Measurements from ENCODE around the gene ERH.
A peak's percentile ranks its signal among the peaks of the same experiment; 100 is the strongest.

Gene ERH

DNA sequence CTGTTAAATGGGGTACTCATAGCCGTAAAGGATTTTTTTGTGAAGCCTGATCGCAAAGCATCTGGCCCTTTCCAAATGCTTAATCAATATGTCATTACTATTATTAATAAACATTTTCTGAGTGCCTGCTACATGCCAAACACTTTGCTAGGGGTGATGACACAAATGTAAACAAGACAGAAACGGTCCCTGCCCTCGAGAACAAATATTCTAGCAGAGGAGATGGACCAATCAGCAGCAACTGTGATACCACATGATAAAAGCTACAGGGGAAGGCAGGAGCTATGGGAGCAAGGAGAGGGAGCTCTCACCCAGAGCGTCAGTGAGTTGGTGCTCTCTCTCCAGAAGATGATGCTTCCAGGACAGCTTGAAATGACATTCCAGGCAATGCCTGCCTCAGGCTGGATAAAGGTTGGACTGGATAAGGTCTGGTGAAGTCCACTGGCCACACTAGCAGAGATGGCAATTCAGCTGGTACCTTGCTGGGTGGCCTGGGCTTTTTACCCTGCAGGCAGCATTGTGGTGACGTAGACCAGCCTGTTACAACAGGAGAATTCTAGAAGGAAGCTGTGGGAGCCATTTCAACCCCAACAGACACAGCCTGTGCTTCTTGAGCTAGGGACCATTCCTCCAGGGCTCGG is 41.1 kb downstream of the ERH start:
- peaks cover 22% of the 10 kb centered on the region for H3K4me1 Mint-ChIP-seq (ENCODE audit: low read depth)
- H3K27me3 Mint-ChIP-seq (ENCODE audit: low read depth) = peaks cover 5% of the 10 kb centered on the region
- H3K4me3 Mint-ChIP-seq = no peak overlapping the region
- H3K27ac Mint-ChIP-seq = no peak overlapping the region
- H3K36me3 Mint-ChIP-seq (ENCODE audit: low read depth) = peaks cover 6% of the 10 kb centered on the region
- H3K9me3 Mint-ChIP-seq = no peaks in the 10 kb centered on the region

DNA sequence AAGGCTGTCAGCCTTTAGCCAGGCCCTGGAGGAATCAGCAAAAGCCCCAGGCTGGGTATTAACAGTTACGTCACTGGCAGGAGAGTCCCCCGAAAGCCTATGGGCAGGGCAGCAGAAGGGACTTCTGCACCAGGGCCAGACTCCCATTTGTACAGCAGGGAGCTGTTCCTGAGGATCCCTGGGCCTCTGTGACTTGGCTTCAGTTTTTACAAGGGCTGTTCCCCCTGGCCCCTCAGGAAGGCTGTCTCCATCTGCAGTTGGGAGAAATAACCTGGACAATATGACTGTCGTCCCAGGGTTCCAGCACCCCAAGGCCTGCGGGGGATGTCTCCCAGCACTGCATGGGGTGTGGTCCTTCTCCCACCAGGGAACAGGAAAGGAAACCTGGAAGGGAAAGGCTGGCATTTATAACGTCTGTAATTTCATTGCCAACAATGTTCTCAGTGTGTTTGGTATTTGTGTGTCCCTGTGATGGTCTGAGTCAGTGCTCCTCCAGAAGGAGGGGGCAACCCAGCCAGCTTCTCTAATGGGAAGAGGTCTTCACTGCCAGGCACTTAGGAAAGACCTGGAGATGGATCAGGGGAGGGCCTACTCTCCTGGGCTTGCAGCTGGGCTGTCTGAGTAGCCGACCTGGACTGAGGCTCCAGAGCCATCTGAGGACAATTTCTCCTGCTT is 42.4 kb downstream of the ERH start:
- H3K27ac Mint-ChIP-seq = peak overlapping the region; percentile 95
- peaks cover 28% of the 10 kb centered on the region for H3K4me1 Mint-ChIP-seq (ENCODE audit: low read depth)
- H3K36me3 Mint-ChIP-seq (ENCODE audit: low read depth) = peaks cover 6% of the 10 kb centered on the region

DNA sequence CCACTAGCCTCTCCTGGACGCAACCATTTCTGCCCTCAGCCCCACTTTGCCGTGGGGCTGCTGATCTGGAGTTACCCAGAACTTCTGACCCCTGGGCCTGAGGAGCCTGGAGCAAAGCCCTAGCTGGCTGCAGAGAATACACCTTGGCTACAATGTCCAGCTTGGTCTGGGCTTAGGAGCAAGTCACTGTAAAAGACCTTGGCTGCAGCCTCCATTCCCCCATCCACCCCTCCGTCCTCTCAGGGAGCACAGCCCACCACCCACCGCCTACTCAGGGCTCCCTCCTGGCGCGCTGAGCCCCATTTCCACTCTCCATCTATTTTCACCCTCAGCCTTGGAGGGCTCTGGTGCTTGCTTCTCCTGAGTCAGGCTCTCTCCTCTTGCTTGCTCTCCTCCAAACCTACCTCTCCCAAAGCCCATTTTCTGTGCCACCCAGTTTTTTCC is 42.9 kb downstream of the ERH start:
- peak overlapping the region; percentile 21 for H3K4me3 Mint-ChIP-seq
- H3K27me3 Mint-ChIP-seq (ENCODE audit: low read depth) = peaks cover 5% of the 10 kb centered on the region
- peaks cover 28% of the 10 kb centered on the region for H3K4me1 Mint-ChIP-seq (ENCODE audit: low read depth)
- H3K27ac Mint-ChIP-seq = peak overlapping the region; percentile 95
- H3K9me3 Mint-ChIP-seq = no peaks in the 10 kb centered on the region
- H3K36me3 Mint-ChIP-seq (ENCODE audit: low read depth) = peaks cover 6% of the 10 kb centered on the region

More for the DNA sequence above, 42.4 kb downstream of the ERH start:
- Mint-ChIP-seq H3K4me3 (peak overlapping the region; percentile 21), H3K27me3 (ENCODE audit: low read depth) (peaks cover 5% of the 10 kb centered on the region), H3K9me3 (no peaks in the 10 kb centered on the region)

DNA sequence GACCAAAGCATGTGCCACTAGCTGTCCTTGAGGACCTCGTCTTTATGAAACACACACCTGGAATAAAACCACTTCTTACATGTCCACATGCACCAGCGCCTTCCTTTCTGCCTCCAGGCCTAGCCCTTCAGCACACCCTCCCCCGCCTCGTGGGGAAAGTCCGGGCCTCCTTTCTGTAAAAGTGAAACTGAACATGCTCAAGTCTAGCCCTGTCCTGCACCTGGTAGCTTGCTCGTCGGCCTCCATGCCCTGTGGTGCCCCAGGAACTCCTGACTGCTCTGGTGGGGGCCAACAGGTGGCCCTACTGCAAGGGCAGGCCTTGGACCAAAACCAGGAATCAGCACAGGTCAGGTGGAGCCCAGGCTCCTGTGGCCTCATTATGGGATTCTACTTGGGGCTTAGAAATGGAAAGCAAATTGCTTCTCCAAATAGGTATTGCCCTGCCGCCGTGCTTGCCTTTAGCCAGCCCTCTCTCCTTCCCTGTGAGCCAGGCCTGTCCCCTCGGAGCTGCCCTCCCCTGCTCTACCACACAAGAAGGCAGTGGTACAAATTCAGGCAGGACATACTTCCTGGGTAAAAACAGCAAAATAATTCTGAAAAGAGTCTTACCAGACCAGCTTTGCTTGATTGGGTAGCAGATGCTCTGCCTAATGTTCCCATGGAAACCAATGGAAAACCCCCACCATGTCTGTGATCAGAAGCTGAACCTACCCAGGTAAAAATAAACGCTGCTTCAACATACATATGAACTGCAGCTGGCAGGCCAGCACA is 43.5 kb downstream of the ERH start:
- H3K27ac Mint-ChIP-seq = peak overlapping the region; percentile 95
- H3K36me3 Mint-ChIP-seq (ENCODE audit: low read depth) = peaks cover 6% of the 10 kb centered on the region
- H3K4me3 Mint-ChIP-seq = peak overlapping the region; percentile 77
- H3K9me3 Mint-ChIP-seq = no peaks in the 10 kb centered on the region
- peaks cover 5% of the 10 kb centered on the region for H3K27me3 Mint-ChIP-seq (ENCODE audit: low read depth)
- H3K4me1 Mint-ChIP-seq (ENCODE audit: low read depth) = peaks cover 28% of the 10 kb centered on the region

DNA sequence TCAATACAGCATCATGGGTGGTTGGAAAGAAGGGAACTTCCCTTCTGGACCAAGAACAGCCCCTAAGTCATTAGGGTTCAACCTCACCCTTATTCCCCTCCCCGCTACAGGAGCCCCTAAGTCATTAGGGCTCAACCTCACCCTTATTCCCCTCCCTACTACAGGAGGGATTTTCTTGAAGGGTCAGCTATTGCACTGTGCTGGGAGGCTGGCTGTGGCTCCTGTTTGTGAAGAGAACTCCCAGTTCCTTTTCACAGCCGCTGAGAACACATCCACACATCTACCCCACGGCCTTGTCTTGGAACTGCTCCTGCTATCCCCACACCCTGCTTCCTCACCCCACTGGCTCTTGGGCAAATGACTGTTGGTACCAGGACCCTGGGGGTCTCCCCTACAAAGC is 44.9 kb downstream of the ERH start:
- Mint-ChIP-seq H3K9me3 (no peaks in the 10 kb centered on the region), H3K36me3 (ENCODE audit: low read depth) (peaks cover 4% of the 10 kb centered on the region), H3K27ac (peak overlapping the region; percentile 36), H3K27me3 (ENCODE audit: low read depth) (no peaks in the 10 kb centered on the region), H3K4me1 (ENCODE audit: low read depth) (peaks cover 21% of the 10 kb centered on the region), H3K4me3 (no peak overlapping the region)

DNA sequence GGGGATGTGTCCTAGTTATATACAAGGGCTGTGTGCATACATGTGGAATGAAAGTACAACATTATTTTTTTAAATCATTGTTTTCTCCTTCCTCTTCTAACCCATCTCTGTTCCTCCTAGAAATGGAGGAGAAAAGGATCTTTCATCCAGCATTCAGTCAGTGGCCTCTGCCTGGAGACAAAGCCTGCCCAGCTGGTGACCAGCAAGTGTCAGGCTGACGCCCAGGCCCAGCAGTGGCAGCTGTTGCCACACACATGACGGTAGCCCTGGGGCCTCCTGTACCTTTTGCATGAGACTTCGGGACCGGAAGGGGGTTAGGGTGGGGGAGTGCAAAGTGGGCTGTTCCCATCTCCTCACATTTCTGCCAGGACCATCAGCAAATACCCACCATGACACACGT is 46.2 kb downstream of the ERH start:
- Mint-ChIP-seq H3K36me3 (ENCODE audit: low read depth) (peaks cover 4% of the 10 kb centered on the region), H3K9me3 (no peaks in the 10 kb centered on the region), H3K27ac (no peak overlapping the region), H3K27me3 (ENCODE audit: low read depth) (peaks cover 7% of the 10 kb centered on the region), H3K4me3 (no peak overlapping the region), H3K4me1 (ENCODE audit: low read depth) (peaks cover 21% of the 10 kb centered on the region)

DNA sequence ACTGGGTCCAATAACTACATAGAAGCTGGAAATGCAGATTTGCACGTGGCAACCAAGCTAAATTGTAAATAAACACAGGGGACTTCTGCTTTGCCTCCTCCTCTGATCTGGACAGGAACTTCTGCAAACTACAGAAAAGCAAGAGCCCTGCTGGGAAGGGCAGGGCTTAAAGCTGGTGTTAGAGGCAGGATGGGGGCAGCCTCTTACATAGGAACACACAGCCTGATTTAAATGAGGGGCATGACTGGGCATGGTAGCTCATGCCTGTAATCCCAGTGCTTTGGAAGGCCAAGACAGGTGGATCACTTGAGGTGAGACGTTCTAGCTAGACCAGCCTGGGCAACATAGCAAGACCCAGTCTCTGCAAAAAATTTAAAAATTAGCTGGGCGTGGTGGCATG is 46.7 kb downstream of the ERH start:
- Mint-ChIP-seq H3K27me3 (ENCODE audit: low read depth) (peaks cover 7% of the 10 kb centered on the region), H3K9me3 (no peaks in the 10 kb centered on the region), H3K27ac (peak overlapping the region; percentile 15), H3K36me3 (ENCODE audit: low read depth) (peaks cover 4% of the 10 kb centered on the region), H3K4me1 (ENCODE audit: low read depth) (peaks cover 21% of the 10 kb centered on the region), H3K4me3 (no peak overlapping the region)

DNA sequence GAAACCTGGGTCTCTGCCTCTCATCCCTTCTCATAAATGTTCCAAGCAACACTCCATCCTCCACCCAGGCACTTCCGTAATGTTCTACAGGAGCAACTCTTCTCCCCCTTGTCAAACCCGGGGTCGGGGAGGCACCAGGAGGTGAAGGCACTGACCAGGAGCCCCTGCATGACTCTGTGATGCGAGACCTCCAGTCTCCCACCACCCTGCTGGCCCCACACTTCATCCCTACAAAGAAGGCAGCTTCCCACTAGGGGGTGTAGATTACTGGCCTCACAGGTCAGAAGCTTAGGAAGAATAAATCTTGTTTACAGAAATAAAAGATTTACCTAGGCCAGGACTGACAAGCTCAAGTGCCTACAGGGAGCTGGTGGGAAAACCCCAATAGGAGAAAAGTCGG is 47.2 kb downstream of the ERH start:
- Mint-ChIP-seq H3K4me3 (no peak overlapping the region), H3K27ac (no peak overlapping the region)

DNA sequence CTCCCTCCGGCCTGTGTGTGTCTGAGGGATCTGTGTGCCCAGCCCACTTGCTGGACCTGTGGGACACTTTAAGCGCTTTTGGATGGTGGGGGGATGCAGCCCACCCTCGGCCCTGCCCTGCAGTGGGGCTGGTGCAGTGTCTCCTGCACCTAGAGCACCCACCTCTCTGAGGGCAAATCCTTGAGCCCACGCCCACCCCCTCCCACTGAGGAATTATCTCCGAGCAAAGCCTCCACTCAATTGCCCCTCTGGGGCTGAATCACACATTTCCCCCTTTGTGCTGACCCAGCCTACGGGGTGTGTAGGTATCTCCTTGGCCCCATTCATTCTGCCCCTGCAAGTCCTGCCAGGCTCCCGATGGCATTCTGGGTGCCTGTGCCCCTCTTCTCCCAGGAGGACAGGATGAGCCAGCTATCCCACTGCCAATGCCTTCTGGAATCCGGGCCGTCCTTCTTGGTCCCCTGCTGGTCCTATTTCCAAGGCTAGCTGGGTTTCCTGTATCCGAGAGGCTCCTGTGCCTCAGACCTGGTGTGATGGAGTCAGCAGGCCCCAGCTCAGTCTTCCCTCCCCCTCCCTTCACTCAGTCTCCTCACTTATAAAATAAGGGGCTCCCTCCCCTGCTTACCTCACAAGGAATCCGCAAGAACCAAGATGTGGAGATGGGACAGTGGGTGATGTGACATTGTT is 48.9 kb downstream of the ERH start:
- Mint-ChIP-seq H3K4me3 (no peak overlapping the region), H3K9me3 (no peaks in the 10 kb centered on the region), H3K27ac (no peak overlapping the region), H3K4me1 (ENCODE audit: low read depth) (peaks cover 13% of the 10 kb centered on the region), H3K36me3 (ENCODE audit: low read depth) (peaks cover under 1% of the 10 kb centered on the region), H3K27me3 (ENCODE audit: low read depth) (peaks cover 7% of the 10 kb centered on the region)

More for the DNA sequence above, 47.2 kb downstream of the ERH start:
- Mint-ChIP-seq H3K36me3 (ENCODE audit: low read depth) (peaks cover 4% of the 10 kb centered on the region), H3K9me3 (no peaks in the 10 kb centered on the region), H3K27me3 (ENCODE audit: low read depth) (peaks cover 7% of the 10 kb centered on the region), H3K4me1 (ENCODE audit: low read depth) (peaks cover 21% of the 10 kb centered on the region)

DNA sequence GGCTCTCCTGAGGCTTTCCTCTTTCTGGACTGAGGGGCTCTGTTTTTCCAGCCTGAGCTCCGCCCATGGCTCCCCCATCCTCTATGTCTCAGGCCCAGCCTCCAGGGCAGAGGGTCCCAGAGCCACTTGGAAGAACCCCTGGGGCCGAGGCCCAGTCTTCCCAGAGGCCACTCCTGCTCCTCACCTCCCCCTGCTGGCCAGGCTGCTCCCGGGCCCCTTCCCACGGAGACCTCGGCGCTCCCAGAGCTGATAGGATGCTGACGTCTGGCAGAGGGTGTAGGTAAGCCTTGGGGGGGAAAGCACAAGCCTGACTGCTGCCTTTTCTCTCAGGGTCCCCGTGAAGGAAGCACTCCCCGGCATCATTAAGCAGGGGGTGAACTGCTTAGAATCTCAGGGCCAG is 51.4 kb downstream of the ERH start:
- Mint-ChIP-seq H3K36me3 (ENCODE audit: low read depth) (no peaks in the 10 kb centered on the region), H3K27ac (no peak overlapping the region), H3K4me3 (no peak overlapping the region), H3K27me3 (ENCODE audit: low read depth) (peaks cover 13% of the 10 kb centered on the region), H3K4me1 (ENCODE audit: low read depth) (peaks cover 5% of the 10 kb centered on the region), H3K9me3 (no peaks in the 10 kb centered on the region)

DNA sequence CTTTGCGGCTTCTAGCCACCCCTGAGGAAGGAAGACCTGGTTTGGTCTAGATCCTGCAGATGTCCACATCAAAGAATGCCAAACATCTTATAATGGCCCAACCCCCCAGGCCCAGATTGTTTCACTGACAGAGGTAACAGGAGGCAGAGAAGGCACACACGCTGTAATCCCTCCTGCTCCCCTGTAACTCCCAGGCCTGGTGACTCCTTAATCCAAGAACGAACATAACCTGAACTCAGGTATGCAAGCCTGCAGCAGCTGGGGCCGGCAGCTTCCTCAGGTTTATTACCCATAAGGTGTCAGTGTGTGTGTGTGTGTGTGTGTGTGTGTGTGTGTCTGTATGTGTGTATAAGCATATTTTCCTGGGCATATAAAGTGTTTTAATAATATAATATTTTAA is 52.7 kb downstream of the ERH start:
- Mint-ChIP-seq H3K4me3 (no peak overlapping the region), H3K36me3 (ENCODE audit: low read depth) (no peaks in the 10 kb centered on the region), H3K9me3 (no peaks in the 10 kb centered on the region), H3K27me3 (ENCODE audit: low read depth) (peaks cover 13% of the 10 kb centered on the region), H3K27ac (no peak overlapping the region), H3K4me1 (ENCODE audit: low read depth) (no peaks in the 10 kb centered on the region)

DNA sequence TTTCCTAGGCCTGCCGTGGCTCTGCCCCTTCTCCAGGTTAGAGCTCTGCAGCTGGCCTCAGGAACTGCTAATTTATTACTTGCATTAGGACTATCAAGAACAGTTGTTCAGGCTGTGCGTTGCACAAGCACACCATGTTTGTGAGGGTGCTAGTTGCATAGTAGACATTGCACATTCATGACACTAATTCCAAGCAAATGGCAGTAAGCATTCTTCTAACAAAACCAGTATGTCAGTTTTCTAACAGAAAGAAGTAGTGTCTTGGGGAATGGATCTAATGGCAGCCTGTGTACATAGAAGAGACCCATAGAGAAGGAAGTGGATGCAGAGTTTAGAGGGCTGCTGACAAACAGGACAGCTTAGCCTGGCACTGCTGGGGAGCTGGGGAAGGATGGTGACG is 53.9 kb downstream of the ERH start:
- peaks cover 13% of the 10 kb centered on the region for H3K27me3 Mint-ChIP-seq (ENCODE audit: low read depth)
- H3K9me3 Mint-ChIP-seq = no peaks in the 10 kb centered on the region
- H3K36me3 Mint-ChIP-seq (ENCODE audit: low read depth) = no peaks in the 10 kb centered on the region
- no peaks in the 10 kb centered on the region for H3K4me1 Mint-ChIP-seq (ENCODE audit: low read depth)
- no peak overlapping the region for H3K27ac Mint-ChIP-seq
- H3K4me3 Mint-ChIP-seq = no peak overlapping the region

DNA sequence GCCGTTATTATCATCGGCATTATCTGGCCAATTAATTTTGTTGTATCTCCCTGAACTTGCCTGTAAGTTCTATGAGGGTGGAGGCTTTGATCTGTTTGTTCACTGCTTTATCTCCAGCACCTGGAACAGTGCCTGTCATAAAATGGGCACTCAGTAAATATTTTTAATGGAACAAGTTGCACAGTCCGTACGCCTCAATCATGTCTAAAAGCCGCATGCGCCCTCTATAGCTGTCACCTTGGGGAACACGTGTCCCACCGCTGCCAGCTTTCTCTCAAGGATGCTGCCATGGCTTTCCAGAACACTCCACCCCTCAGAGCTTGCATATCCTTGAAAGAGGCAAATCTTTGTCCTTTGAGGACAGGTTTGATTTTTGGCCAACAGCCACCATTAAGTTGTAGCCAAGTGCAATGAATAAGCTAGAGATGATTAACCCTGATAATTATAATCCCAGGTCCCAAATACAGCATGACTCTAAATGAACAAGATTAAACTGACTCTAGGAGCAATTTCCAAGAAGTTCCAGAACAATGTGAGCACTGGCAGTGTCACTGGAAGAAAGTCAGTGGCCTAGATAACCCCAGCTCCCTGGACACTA is 55.1 kb downstream of the ERH start:
- Mint-ChIP-seq H3K9me3 (no peaks in the 10 kb centered on the region), H3K4me3 (no peak overlapping the region), H3K27ac (no peak overlapping the region), H3K4me1 (ENCODE audit: low read depth) (no peaks in the 10 kb centered on the region), H3K27me3 (ENCODE audit: low read depth) (peaks cover 13% of the 10 kb centered on the region), H3K36me3 (ENCODE audit: low read depth) (no peaks in the 10 kb centered on the region)

DNA sequence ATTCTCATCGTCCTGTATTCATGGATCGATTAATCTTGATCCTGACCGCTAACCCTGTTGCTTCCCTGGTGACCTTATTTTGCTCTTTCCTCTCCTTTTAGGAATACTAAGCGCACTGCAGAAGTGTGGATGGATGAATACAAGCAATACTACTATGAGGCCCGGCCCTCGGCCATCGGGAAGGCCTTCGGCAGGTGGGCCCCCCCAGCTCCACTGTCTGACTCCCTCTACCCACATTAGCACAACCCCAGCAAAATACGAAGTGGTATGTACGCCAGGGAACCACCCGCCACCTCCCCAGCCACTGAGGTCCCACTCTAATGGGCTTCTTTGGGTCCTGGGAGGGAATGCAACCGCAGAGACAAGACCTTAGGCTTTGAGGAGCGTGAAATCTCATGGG is 58.7 kb downstream of the ERH start:
- Mint-ChIP-seq H3K36me3 (ENCODE audit: low read depth) (no peaks in the 10 kb centered on the region), H3K27ac (no peak overlapping the region), H3K27me3 (ENCODE audit: low read depth) (peaks cover 6% of the 10 kb centered on the region), H3K4me3 (no peak overlapping the region), H3K9me3 (no peaks in the 10 kb centered on the region), H3K4me1 (ENCODE audit: low read depth) (peaks cover 5% of the 10 kb centered on the region)

Data from T-helper 1 cell treated with Interleukin-12 subunit alpha and Interleukin-12 subunit beta and Interleukin-4 antibody, amounts not matched to agents 30 μg/mL and 1 μg/mL, for 36 hours (primary cell).